Measurements from ENCODE around the gene GSTCD.
"Not testable (repeated sequence)": the region's sequence is repeated elsewhere in the genome, so short reads cannot be mapped to it uniquely, and the experiment has no call there.

GSTCD gene

DNA sequence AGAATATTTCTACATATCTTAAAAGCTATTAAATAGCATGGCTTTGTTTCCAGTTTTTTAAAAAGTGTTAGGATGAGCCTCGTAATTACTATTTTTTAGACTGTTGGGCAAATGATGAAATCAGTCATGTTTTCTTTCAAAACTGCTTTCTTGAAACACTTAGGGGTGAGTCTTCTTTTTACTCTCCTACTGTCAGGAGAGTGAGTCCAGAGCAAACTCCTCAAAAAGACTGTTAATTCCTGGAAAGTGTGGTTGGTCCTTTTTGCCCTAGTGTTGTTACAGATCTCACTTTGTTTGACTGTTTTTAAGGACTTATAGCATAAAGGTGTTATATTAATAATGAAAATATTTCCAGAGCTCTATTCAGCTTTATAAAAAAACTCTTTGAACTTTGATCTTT, 6.3 kb downstream of the GSTCD start:
- DNase-seq (ENCODE audit: low read depth) = no peak
- TF ChIP-seq, protein P1, sequence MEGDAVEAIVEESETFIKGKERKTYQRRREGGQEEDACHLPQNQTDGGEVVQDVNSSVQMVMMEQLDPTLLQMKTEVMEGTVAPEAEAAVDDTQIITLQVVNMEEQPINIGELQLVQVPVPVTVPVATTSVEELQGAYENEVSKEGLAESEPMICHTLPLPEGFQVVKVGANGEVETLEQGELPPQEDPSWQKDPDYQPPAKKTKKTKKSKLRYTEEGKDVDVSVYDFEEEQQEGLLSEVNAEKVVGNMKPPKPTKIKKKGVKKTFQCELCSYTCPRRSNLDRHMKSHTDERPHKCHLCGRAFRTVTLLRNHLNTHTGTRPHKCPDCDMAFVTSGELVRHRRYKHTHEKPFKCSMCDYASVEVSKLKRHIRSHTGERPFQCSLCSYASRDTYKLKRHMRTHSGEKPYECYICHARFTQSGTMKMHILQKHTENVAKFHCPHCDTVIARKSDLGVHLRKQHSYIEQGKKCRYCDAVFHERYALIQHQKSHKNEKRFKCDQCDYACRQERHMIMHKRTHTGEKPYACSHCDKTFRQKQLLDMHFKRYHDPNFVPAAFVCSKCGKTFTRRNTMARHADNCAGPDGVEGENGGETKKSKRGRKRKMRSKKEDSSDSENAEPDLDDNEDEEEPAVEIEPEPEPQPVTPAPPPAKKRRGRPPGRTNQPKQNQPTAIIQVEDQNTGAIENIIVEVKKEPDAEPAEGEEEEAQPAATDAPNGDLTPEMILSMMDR (IDR thresholded peaks at IDR 0.05; ENCODE audit: low read depth, low read length, missing control alignments) = no peak
- H3K4me3 ChIP-seq (ENCODE audit: low read depth, low read length) = no peak overlapping the region; the same call in 1 of the 2 replicates

- DNase-seq (ENCODE audit: low read depth) = no peak
- H3K4me3 ChIP-seq (ENCODE audit: low read depth, low read length) = no peak overlapping the region
- TF ChIP-seq, protein P1 (IDR thresholded peaks at IDR 0.05; ENCODE audit: low read depth, low read length, missing control alignments) = peak; percentile 27
Measured at GRCh38 chr4:105715692-105716278, 7.2 kb downstream of the GSTCD start.

- DNase-seq (ENCODE audit: low read depth) = no peak
- TF ChIP-seq, protein P1 (IDR thresholded peaks at IDR 0.05; ENCODE audit: low read depth, low read length, missing control alignments) = no peak
- no peak overlapping the region for H3K4me3 ChIP-seq (ENCODE audit: low read depth, low read length)
Measured at GRCh38 chr4:105719204-105719603, 10.6 kb downstream of the GSTCD start.

GRCh38 chr4:105725623-105726022, 17.0 kb downstream of the GSTCD start:
- no peak overlapping the region for H3K4me3 ChIP-seq (ENCODE audit: low read depth, low read length)
- no peak for DNase-seq (ENCODE audit: low read depth)
- TF ChIP-seq, protein P1 (IDR thresholded peaks at IDR 0.05; ENCODE audit: low read depth, low read length, missing control alignments) = no peak

- not testable (repeated sequence) for DNase-seq (ENCODE audit: low read depth)
Measured at GRCh38 chr4:105729895-105730294, 21.3 kb downstream of the GSTCD start.

DNA sequence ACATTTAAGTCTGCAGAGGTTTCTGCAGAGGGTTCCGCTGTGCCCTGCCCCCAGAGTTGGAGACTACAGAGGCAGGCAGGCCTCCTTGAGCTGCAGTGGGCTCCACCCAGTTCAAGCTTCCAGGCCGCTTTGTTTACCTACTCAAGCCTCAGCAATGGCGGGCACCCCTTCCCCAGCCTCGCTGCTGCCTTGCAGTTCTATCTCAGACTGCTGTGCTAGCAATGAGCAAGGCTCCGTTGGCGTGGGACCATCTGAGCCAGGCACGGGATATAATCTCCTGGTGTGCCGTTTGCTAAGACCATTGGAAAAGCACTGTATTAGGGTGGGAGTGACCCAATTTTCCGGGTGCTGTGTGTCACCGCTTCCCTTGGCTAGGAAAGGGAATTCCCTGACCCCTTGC, 26.6 kb downstream of the GSTCD start:
- not testable (repeated sequence) for H3K4me3 ChIP-seq (ENCODE audit: low read depth, low read length); DNase-seq (ENCODE audit: low read depth)

More at GRCh38 chr4:105729895-105730294, 21.3 kb downstream of the GSTCD start:
- not testable (repeated sequence) for H3K4me3 ChIP-seq (ENCODE audit: low read depth, low read length)

DNA sequence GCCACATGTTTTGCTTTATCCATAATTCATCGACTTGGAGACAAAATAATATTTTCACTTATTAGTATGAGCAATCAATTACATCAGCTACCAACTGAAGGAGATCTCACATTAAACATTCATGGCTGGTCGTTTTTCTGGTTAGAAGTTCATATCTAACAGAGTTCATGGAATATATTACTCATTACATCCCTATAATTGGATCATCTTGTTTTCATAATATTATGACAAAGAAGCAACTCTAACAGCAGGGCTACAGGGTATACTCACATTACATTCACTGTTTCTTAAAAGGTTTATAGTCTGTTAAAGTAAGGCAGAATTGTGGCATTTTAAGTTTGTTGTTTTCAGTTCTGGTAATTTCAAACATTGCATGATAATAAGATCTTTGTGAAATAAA, 33.0 kb downstream of the GSTCD start:
- TF ChIP-seq, protein P1 (IDR thresholded peaks at IDR 0.05; ENCODE audit: low read depth, low read length, missing control alignments) = no peak
- no peak for DNase-seq (ENCODE audit: low read depth)
- no peak overlapping the region for H3K4me3 ChIP-seq (ENCODE audit: low read depth, low read length)

GRCh38 chr4:105748222-105748621, 39.6 kb downstream of the GSTCD start:
- TF ChIP-seq, protein P1 (IDR thresholded peaks at IDR 0.05; ENCODE audit: low read depth, low read length, missing control alignments) = no peak
- no peak for DNase-seq (ENCODE audit: low read depth)
- no peak overlapping the region for H3K4me3 ChIP-seq (ENCODE audit: low read depth, low read length)
